PC-9 (cell line): Measurements from ENCODE around the gene AK5. TPM values are rescaled to one million over a fixed set of nuclear protein-coding genes. Genes with fewer than 3 reads are reported as not detected.

Experiments
- BruUV-seq: library from RNA; stranded (reverse); fragments of 400-500 nt; replicated peaks from 2 replicates; lab custom pipeline; 2021; lab: Mats Ljungman, UMichigan
- CTCF ChIA-PET: fragments of 300-600 bp; sonication (Branson Sonifier 250); formaldehyde crosslinking; loops from one replicate; lab custom pipeline; 2022; ENCODE audit warnings: antibody characterized with exemption; lab: Charles Lee
- POLR2A ChIA-PET: fragments of 300-600 bp; sonication (Branson Sonifier 250); formaldehyde crosslinking; loops from one replicate; lab custom pipeline; 2022; ENCODE audit warnings: antibody characterized with exemption; ENCODE audit not compliant: unreplicated experiment; lab: Charles Lee
- DNase-seq, 2 experiments: peaks; one replicate each; pipeline versions ENCODE4 v3.0.0 to v3.0.0-alpha.2; 2015 to 2022; ENCODE audit warnings: mixed read lengths in 1 of 2
- H2AFZ ChIP-seq: fragments of 200-600 bp; sonication (generic); 2 replicates; pipeline ENCODE4 v1.8.1; 2017; ENCODE audit warnings: antibody characterized with exemption
- H3F3A ChIP-seq: fragments of 200-600 bp; sonication (generic); 2 replicates; pipeline ENCODE4 v1.8.1; 2017; ENCODE audit warnings: antibody characterized with exemption, mild to moderate bottlenecking, low read depth; ENCODE audit not compliant: insufficient read depth
- H3K27ac ChIP-seq: fragments of 200-600 bp; sonication (generic); 2 replicates; pipeline ENCODE4 v1.6.1; 2016; ENCODE audit warnings: mixed run types
- H3K27me3 ChIP-seq: fragments of 200-600 bp; sonication (generic); 2 replicates; pipeline ENCODE4 v1.6.1; 2016; ENCODE audit warnings: low read depth, mixed run types; ENCODE audit not compliant: insufficient read depth
- H3K36me3 ChIP-seq: fragments of 200-600 bp; sonication (generic); 2 replicates; pipeline ENCODE4 v1.6.1; 2016; ENCODE audit warnings: low read depth, mixed run types
- H3K4me1 ChIP-seq: fragments of 200-600 bp; sonication (generic); replicated peaks from 2 replicates; pipeline ENCODE4 v1.6.1; 2016; ENCODE audit warnings: mixed run types; ENCODE audit not compliant: insufficient read depth
- H3K4me2 ChIP-seq: fragments of 200-600 bp; sonication (generic); 2 replicates; pipeline ENCODE4 v1.6.1; 2017; ENCODE audit warnings: mixed run types
- H3K4me3 ChIP-seq: fragments of 200-600 bp; sonication (generic); 2 replicates; pipeline ENCODE4 v1.6.1; 2016; ENCODE audit warnings: mixed run types
- H3K79me2 ChIP-seq: fragments of 200-600 bp; sonication (generic); 2 replicates; pipeline ENCODE4 v1.6.1; 2017; ENCODE audit warnings: low read depth, mixed run types
- H3K9me2 ChIP-seq: fragments of 200-600 bp; sonication (generic); 2 replicates; pipeline ENCODE4 v1.8.1; 2017; ENCODE audit warnings: mild to moderate bottlenecking; ENCODE audit not compliant: insufficient read depth
- H3K9me3 ChIP-seq: fragments of 200-600 bp; sonication (generic); 2 replicates; pipeline ENCODE4 v1.8.1; 2016; ENCODE audit warnings: low read depth; ENCODE audit not compliant: insufficient read depth
- H4K20me1 ChIP-seq: fragments of 200-600 bp; sonication (generic); 2 replicates; pipeline ENCODE4 v1.8.1; 2017; ENCODE audit not compliant: insufficient read depth
- EZH2 ChIP-seq: fragments of 200-600 bp; sonication (generic); IDR thresholded peaks from 2 replicates; pipeline ENCODE4 v1.8.0; 2017; ENCODE audit warnings: antibody characterized with exemption, low read depth
- intact Hi-C: fragments of 100-400 bp; cut with micrococcal nuclease; formaldehyde crosslinking; loops from one replicate; pipeline ENCODE4 v1.10.0; 2022; ENCODE audit not compliant: unreplicated experiment
- total RNA-seq: library from RNA; stranded (reverse); gene quantifications from 2 replicates; pipeline ENCODE4 v1.2.3, GENCODE V29; 2021
- TF ChIP-seq, protein P1 (sequence below): fragments of 200-600 bp; sonication (generic); conservative IDR thresholded peaks from 2 replicates; pipeline ENCODE4 v1.6.1; 2017; ENCODE audit warnings: mixed run types, antibody characterized with exemption, mild to moderate bottlenecking, moderate library complexity

Gene AK5
- total RNA-seq, 1 experiment from 2014 or later = 1.2 TPM

DNA sequence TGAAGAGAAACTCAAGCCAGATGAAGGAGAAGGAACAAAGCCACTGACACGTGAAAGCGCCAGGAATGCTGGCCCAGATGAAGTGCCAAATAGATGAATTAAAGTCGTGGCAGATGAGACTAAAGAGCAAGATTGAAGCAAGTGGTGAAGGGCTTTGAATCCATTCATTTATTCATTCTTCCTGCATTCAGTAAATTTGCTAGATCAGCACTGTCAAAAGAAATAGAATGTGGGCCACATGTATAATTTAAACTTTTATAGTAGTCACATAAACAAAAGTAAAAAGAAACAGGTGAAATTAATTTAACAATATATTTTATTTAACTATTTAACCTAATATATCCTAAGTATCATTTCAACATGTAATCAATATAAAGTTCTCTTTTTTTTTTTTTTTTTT, 265.1 kb downstream of the AK5 start:
- Histone ChIP-seq H4K20me1 (no peaks in the 10 kb centered on the region), H3F3A (peaks cover 8% of the 10 kb centered on the region; the same call in 1 of the 2 replicates), H3K4me1 (peaks cover 23% of the 10 kb centered on the region), H3K79me2 (no peaks in the 10 kb centered on the region), H3K9me2 (no peaks in the 10 kb centered on the region), H3K36me3 (no peaks in the 10 kb centered on the region), H3K27ac (no peak overlapping the region), H2AFZ (no peak overlapping the region), H3K27me3 (no peaks in the 10 kb centered on the region), H3K4me2 (no peak overlapping the region), H3K9me3 (no peaks in the 10 kb centered on the region), H3K4me3 (no peak overlapping the region)
- POLR2A ChIA-PET = no interaction called here
- BruUV-seq = no TSS peak
- CTCF ChIA-PET = no interaction called here
- no peak for DNase-seq
- TF ChIP-seq, protein P1, sequence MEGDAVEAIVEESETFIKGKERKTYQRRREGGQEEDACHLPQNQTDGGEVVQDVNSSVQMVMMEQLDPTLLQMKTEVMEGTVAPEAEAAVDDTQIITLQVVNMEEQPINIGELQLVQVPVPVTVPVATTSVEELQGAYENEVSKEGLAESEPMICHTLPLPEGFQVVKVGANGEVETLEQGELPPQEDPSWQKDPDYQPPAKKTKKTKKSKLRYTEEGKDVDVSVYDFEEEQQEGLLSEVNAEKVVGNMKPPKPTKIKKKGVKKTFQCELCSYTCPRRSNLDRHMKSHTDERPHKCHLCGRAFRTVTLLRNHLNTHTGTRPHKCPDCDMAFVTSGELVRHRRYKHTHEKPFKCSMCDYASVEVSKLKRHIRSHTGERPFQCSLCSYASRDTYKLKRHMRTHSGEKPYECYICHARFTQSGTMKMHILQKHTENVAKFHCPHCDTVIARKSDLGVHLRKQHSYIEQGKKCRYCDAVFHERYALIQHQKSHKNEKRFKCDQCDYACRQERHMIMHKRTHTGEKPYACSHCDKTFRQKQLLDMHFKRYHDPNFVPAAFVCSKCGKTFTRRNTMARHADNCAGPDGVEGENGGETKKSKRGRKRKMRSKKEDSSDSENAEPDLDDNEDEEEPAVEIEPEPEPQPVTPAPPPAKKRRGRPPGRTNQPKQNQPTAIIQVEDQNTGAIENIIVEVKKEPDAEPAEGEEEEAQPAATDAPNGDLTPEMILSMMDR = no peak
- TF ChIP-seq EZH2 = no peak
- intact Hi-C loops = no loop called here

DNA sequence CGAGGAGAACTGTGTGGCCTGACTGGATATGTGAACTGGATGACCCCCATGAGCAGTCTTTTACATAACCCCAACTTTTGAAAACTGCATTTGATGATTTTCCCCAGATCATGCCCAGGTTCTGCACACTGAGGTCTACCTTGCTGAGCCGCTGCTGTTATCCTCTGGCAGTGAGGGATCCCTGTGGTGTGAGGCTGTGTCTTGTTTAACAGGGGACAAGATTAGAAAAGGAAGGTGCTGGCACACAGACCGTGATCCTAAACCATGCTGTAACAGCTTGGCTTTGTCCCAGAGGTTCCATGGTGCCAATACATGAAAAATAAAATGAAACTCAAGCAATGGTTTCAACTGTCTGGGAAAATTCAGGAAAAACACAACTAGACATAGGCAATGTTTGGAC, 266.5 kb downstream of the AK5 start:
- no peaks in the 10 kb centered on the region for H3K27me3 ChIP-seq
- no peaks in the 10 kb centered on the region for H3K36me3 ChIP-seq
- no TSS peak for BruUV-seq
- no peak overlapping the region for H2AFZ ChIP-seq
- peaks cover 16% of the 10 kb centered on the region for H3K4me1 ChIP-seq
- H3K27ac ChIP-seq = no peak overlapping the region
- no peaks in the 10 kb centered on the region for H4K20me1 ChIP-seq
- peaks cover 8% of the 10 kb centered on the region; the same call in 1 of the 2 replicates for H3F3A ChIP-seq
- CTCF ChIA-PET = no interaction called here
- DNase-seq = no peak
- no peaks in the 10 kb centered on the region for H3K9me3 ChIP-seq
- H3K9me2 ChIP-seq = no peaks in the 10 kb centered on the region
- H3K79me2 ChIP-seq = no peaks in the 10 kb centered on the region
- intact Hi-C loops = no loop called here
- POLR2A ChIA-PET = no interaction called here
- no peak overlapping the region for H3K4me3 ChIP-seq
- H3K4me2 ChIP-seq = no peak overlapping the region
- TF ChIP-seq, protein P1 = no peak

DNA sequence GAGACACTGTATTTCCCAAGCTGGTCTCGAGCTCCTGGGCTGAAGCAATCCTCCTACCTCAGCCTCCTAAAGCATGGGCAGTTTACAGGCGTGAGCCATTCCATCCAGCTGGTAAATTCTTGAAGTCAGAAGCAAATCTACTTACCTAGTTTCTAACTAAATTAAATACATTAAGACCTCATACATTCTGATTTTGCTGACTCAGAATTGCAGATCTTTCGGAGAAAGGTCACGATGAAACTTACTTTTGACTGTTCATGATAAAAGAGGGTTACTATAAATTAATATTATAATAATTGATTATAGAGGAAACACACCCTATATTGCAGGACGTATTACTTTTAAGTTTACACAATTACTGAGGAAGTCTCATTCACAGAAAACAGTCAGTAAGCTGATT, 268.3 kb downstream of the AK5 start:
- no peak overlapping the region for H3K27ac ChIP-seq
- H3K27me3 ChIP-seq = no peaks in the 10 kb centered on the region
- no peaks in the 10 kb centered on the region for H3K4me1 ChIP-seq
- no peak overlapping the region for H3K4me2 ChIP-seq
- no peak for DNase-seq
- TF ChIP-seq, protein P1 = no peak
- TF ChIP-seq EZH2 = no peak
- H3K36me3 ChIP-seq = no peaks in the 10 kb centered on the region
- intact Hi-C loops = no loop called here
- ChIA-PET CTCF (no interaction called here), POLR2A (no interaction called here)
- no peaks in the 10 kb centered on the region for H3K9me2 ChIP-seq
- H3F3A ChIP-seq = no peaks in the 10 kb centered on the region
- H2AFZ ChIP-seq = no peak overlapping the region
- H4K20me1 ChIP-seq = no peaks in the 10 kb centered on the region
- H3K9me3 ChIP-seq = no peaks in the 10 kb centered on the region
- no peaks in the 10 kb centered on the region for H3K79me2 ChIP-seq
- H3K4me3 ChIP-seq = no peak overlapping the region
- BruUV-seq = no TSS peak
